MG63 (cell line): ENCODE data around the gene KAT5. TPM values are rescaled to one million over a fixed set of nuclear protein-coding genes. Genes with fewer than 3 reads are reported as not detected.
"Not testable (repeated sequence)": the region's sequence is repeated elsewhere in the genome, so short reads cannot be mapped to it uniquely, and the experiment has no call there.

Source experiments
- DNase-seq: peaks from one replicate; pipeline ENCODE4 v3.0.0-alpha.2; 2020
- H3K27me3 ChIP-seq: fragments of 250-450 bp; sonication (Bioruptor Pico); 2 replicates; pipeline ENCODE4 v1.5.1; 2020; ENCODE audit warnings: mild to moderate bottlenecking, moderate library complexity
- H3K36me3 ChIP-seq: fragments of 250-450 bp; sonication (Bioruptor Pico); 2 replicates; pipeline ENCODE4 v1.5.1; 2020; ENCODE audit warnings: mild to moderate bottlenecking, moderate library complexity
- H3K4me3 ChIP-seq: fragments of 250-450 bp; sonication (Bioruptor Pico); 2 replicates; pipeline ENCODE4 v1.5.1; 2020; ENCODE audit warnings: mild to moderate bottlenecking, moderate library complexity
- H3K9me3 ChIP-seq: fragments of 250-450 bp; sonication (Bioruptor Pico); 2 replicates; pipeline ENCODE4 v1.5.1; 2020; ENCODE audit warnings: mild to moderate bottlenecking, moderate library complexity
- total RNA-seq: library from RNA; depleted of rRNA; stranded (reverse); fragments of >200 nt; shearing (Covaris generic); gene quantifications from 2 replicates; pipeline ENCODE4 v1.2.3, GENCODE V29; 2014; ENCODE audit warnings: low replicate concordance; rRNA removed

KAT5 gene
- 43.5 and 68.8 TPM in 2 replicates for total RNA-seq

GRCh38 chr11:65711785-65712632 lies at the start of gene KAT5:
Gene KAT5 (plus strand): TSS chr11:65712252. CDS start chr11:65712268, 16 bp downstream.
- peak; percentile 94 for DNase-seq
- H3K4me3 ChIP-seq = peak within 1 kb of the TSS; percentile 84
- no peaks in the 10 kb centered on the region for H3K27me3 ChIP-seq
- H3K9me3 ChIP-seq = no peaks in the 10 kb centered on the region
- H3K36me3 ChIP-seq = peaks cover 43% of the 10 kb centered on the region

DNA sequence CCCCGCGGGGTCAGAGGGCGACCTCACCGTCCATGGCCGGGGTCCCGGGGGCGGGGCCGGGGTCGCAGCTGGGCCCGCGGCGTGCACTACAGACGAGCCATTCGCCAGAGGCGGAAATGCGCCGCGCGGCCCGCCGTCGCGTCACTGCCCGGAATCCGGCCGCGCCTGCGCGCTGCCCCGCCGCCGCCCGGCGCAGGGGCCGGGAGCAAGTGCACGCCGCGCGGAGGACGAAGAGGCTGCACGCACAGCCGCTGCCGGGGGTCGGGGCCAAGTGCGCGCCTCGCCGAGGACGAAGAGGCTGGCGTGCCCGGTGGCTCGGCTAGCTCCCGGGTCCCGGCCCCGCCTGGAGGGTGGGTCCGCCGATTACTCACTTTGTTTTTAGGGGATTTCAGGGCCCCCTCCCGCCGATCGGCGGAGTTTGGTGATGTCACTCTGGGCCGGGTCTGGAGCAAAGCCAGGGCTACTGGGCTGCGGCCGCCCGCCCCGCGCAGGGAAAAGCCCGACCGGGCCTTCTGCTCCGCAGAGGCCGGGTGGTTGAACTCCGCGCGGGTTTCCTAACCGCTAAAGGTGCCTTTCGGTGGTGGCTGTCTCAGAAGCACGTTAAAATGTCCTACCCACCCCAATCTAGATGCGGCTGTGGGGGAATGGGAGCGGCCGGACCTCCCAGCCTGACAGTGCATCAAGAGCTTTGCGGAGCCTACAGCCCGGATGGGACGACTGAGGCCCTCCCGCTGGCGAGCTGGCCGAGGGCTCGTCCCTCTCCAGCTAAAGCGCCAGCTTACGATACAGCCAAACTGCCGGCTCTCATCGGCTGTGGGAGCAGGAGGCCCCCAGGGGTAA lies 49.0 kb upstream of the KAT5 start, which contains the start of gene RELA:
Gene RELA (minus strand): TSS at position 118 of the 840 bp plus-strand sequence. CDS start 84 bp downstream, at position 34.
- no peaks in the 10 kb centered on the region for H3K27me3 ChIP-seq
- peaks cover 36% of the 10 kb centered on the region for H3K36me3 ChIP-seq
- H3K9me3 ChIP-seq = no peaks in the 10 kb centered on the region
- peak; percentile 98 for DNase-seq
- H3K4me3 ChIP-seq = peak within 1 kb of the TSS; percentile 69

DNA sequence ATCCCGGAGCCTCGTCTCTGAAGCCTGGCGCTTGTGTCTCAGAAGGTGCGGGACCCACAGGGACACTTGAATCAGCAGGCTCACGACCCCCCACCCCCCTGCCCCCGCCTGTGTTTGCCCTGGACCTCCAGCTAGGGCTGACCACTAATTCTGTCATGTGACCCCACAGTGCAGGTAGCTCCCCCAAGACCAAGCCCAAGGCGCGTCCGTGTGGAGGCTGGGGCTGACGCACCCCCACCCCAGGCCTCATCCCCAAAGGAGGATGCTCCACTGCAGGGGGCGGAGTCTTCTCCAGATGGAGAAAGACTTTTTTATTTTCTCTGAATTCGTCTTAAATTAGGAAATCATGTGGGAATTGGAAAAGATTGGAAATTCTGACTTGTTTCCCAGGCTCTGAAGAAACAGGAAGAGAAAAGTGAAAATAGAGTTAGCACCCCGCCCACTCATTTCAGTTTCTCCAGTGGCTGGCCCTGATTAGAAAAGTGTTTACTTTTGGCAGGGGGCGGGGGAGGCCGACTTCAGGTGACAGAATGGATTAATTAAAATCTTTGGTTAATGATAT lies 48.3 kb upstream of the KAT5 start:
- peak; percentile 58 for DNase-seq

GRCh38 chr11:65672180-65672860 lies 39.7 kb upstream of the KAT5 start:
- H3K36me3 ChIP-seq = no peaks in the 10 kb centered on the region
- no peaks in the 10 kb centered on the region for H3K9me3 ChIP-seq
- H3K4me3 ChIP-seq = no peak overlapping the region
- no peaks in the 10 kb centered on the region for H3K27me3 ChIP-seq
- DNase-seq = no peak

More for the DNA sequence above, 48.3 kb upstream of the KAT5 start:
- Histone ChIP-seq H3K36me3 (peaks cover 30% of the 10 kb centered on the region), H3K9me3 (no peaks in the 10 kb centered on the region), H3K4me3 (peak overlapping the region; percentile 69), H3K27me3 (no peaks in the 10 kb centered on the region)

- Histone ChIP-seq H3K36me3 (no peaks in the 10 kb centered on the region), H3K4me3 (no peak overlapping the region), H3K27me3 (no peaks in the 10 kb centered on the region), H3K9me3 (no peaks in the 10 kb centered on the region)
- DNase-seq = no peak
Observed at GRCh38 chr11:65672982-65673381, 39.1 kb upstream of the KAT5 start.

DNA sequence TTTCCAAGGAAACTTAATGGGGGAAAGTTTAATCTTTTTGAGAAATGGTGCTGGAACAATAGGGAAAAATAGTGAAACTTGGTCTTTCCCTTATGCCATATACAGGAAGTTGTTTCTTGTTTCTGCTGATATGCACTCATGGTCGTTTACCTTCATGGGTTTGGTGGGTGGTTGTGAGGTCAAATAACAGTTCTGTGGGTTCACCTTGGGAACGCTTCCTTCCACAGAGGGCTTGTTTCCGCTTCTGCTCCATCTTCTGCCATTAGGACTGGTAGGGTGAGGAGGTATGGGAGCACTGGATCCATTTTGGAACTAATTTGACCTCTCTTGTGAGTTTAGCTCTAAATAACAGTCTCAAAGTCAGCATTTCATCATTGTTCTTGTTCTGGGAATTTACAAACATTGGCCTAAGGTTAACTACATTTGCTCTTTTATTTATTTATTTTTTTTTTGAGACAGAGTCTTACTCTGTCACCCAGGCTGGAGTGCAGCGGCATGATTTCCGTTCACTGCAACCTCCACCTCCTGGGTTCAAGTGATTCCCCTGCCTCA lies 31.8 kb upstream of the KAT5 start:
- H3K27me3 ChIP-seq = peaks cover 3% of the 10 kb centered on the region; the same call in 1 of the 2 replicates
- DNase-seq = no peak
- no peaks in the 10 kb centered on the region for H3K9me3 ChIP-seq
- no peaks in the 10 kb centered on the region for H3K36me3 ChIP-seq
- no peak overlapping the region for H3K4me3 ChIP-seq

DNA sequence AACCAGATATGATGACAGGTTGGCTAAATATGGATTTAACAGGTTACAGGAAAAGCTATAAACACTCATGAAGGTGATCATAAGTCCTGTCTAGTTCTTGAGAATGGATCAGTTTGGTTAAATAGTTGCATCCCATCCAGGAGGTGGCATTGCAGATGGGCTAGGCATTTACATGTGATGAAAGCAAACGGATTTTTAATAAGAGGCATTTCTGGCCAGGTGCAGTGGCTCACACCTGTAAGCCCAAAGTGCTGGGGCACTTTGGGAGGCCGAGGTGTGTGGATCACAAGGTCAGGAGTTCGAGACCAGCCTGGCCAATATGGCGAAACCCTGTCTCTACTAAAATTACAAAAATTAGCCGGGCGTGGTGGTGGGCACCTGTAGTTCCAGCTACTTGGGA lies 28.6 kb upstream of the KAT5 start:
- not testable (repeated sequence) for DNase-seq, H3K4me3 ChIP-seq, H3K27me3 ChIP-seq, H3K36me3 ChIP-seq, H3K9me3 ChIP-seq

- H3K4me3 ChIP-seq = no peak overlapping the region
- H3K36me3 ChIP-seq = no peaks in the 10 kb centered on the region
- H3K27me3 ChIP-seq = peaks cover 3% of the 10 kb centered on the region; the same call in 1 of the 2 replicates
- no peak for DNase-seq
- H3K9me3 ChIP-seq = no peaks in the 10 kb centered on the region
Observed at GRCh38 chr11:65685981-65686380, 26.1 kb upstream of the KAT5 start.

GRCh38 chr11:65691847-65692246 lies 20.2 kb upstream of the KAT5 start:
- not testable (repeated sequence) for H3K36me3 ChIP-seq, H3K27me3 ChIP-seq, H3K9me3 ChIP-seq, DNase-seq, H3K4me3 ChIP-seq

DNA sequence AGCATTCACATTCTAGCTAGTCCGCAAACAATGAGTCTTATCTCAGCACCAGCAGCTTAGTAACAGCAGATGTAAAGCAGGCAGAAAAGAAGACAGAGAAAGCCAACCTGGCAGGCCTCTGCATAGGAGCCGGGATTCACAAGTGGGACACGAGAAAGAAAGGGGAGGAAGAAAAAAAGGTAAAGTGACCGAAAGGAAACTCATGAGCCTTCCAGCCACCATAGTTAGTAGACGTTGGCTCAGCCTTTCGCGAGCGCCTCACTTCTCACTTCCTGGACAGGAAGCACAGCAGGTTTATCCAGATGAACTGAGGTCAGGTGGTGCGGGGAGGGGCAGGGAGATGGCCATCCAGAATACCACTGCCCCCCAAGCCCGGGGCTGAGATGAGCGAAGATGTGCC lies 19.7 kb upstream of the KAT5 start:
- H3K27me3 ChIP-seq = no peaks in the 10 kb centered on the region
- no peak overlapping the region for H3K4me3 ChIP-seq
- no peak for DNase-seq
- no peaks in the 10 kb centered on the region for H3K9me3 ChIP-seq
- no peaks in the 10 kb centered on the region for H3K36me3 ChIP-seq

DNA sequence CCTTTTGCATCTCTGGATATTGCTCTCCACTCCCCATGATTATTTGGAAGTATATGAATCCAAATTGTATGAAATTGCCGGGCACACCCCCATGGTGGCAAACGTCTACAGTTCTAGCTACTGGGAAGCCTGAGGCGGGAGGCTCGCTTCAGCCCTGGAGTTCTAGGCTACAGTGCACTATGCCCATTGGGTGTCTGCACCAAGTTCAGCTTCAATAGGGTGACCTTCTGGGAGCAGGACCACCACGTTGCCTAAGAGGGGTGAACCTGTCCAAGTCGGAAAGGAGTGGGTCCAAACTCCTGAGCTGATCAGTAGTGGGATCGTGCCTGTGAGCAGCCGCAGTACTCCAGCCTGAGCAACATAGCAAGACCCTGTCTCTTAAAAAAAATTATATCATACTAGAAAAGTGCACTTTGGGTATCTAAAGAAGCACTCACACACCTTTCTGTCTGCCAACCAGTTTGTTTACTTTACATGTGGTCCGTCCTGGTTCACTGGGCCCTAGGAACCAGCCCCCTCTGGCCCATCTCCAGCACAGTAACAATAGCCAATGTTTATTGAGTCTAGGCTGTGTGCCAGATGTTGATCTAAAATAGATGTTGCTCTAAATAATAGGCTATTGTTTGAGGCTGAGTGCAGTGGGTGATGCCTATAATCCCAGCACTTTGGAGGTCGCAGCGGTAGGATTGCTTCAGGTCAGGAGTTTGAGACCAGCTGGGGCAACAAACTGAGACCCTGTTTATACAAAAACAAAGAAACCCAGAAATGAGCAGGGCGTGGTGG lies 16.4 kb upstream of the KAT5 start:
- Histone ChIP-seq H3K9me3 (no peaks in the 10 kb centered on the region), H3K36me3 (no peaks in the 10 kb centered on the region), H3K4me3 (no peak overlapping the region), H3K27me3 (peaks cover 6% of the 10 kb centered on the region)
- no peak for DNase-seq

DNA sequence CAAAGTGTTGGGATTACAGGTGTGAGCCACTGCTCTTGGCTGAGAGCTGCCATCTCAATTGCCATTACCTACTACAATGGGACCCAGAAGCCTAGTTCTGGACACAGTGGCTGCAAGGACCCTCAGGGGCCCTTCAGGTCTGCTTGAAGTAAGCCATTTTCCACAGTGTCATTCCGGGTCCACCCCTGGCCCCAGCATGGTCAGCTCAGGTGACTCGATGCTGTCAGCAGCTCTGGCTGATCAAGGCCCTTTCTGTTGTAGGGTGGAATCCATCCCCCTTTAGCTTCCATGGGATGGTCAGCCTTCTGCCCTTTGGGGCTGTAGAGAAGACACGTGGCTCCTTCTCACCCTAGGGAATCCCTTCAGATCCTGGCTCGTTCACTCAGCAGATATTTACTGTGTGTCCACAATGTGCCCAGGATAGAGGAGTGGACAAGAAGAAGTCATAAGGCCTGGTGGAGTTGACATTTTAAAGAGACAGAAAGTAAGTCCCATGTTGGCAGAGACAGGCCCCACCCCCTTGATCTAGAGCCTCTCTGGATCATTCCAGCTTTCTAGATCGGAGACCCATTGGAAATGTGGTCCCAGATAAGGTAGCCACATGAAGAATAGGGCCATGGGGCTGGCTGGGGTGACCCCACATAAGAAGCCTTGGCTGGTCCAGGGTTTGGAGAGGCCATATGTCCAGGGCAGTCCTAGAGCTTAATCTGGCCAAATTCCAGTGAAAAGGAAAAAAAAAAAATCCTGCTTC lies 15.1 kb upstream of the KAT5 start:
- no peak for DNase-seq
- Histone ChIP-seq H3K9me3 (no peaks in the 10 kb centered on the region), H3K36me3 (no peaks in the 10 kb centered on the region), H3K4me3 (no peak overlapping the region), H3K27me3 (peaks cover 10% of the 10 kb centered on the region)

GRCh38 chr11:65698205-65698604 lies 13.8 kb upstream of the KAT5 start:
- Histone ChIP-seq H3K27me3 (peaks cover 16% of the 10 kb centered on the region), H3K9me3 (no peaks in the 10 kb centered on the region), H3K36me3 (no peaks in the 10 kb centered on the region), H3K4me3 (no peak overlapping the region)
- no peak for DNase-seq

DNA sequence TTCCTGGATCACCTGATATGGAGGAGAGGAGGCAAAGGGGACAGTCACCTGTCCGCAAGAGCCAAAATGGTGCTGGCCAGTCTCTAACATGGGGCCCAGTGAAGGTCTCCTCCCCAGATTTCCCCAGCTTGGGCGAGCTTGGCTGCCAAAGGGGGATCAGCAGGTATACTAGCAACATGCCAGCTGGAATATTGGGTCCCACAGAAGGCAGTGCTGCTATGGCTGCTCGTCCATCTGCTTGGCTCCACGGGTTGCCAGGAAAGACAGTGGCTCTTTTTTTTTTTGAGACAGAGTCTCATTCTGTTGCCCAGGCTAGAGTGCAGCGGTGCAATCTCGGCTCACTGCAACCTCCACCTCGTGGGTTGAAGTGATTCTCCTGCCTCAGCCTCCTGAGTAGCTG lies 12.7 kb upstream of the KAT5 start:
- no peak for DNase-seq

GRCh38 chr11:65700399-65700798 lies 11.7 kb upstream of the KAT5 start:
- no peak for DNase-seq
- peaks cover 19% of the 10 kb centered on the region for H3K27me3 ChIP-seq

More for the DNA sequence above, 12.7 kb upstream of the KAT5 start:
- Histone ChIP-seq H3K36me3 (no peaks in the 10 kb centered on the region), H3K27me3 (peaks cover 16% of the 10 kb centered on the region), H3K9me3 (no peaks in the 10 kb centered on the region), H3K4me3 (no peak overlapping the region)

More at GRCh38 chr11:65700399-65700798, 11.7 kb upstream of the KAT5 start:
- no peaks in the 10 kb centered on the region for H3K9me3 ChIP-seq
- no peaks in the 10 kb centered on the region for H3K36me3 ChIP-seq
- no peak overlapping the region for H3K4me3 ChIP-seq
